Stimulated activated CD8-positive, alpha-beta memory T cell treated with anti-CD3 and anti-CD28 coated beads, Interleukin-15, amount 100 ng/mL, for 1 hour (primary cell): ENCODE data around the gene CD14.
"Not testable (repeated sequence)": the region's sequence is repeated elsewhere in the genome, so short reads cannot be mapped to it uniquely, and the experiment has no call there.

Experiments used
- DNase-seq: peaks from one replicate; pipeline ENCODE4 v3.0.0-alpha.2; 2020; ENCODE audit warnings: low read depth

Gene CD14

GRCh38 chr5:140633021-140633471 lies at the start of gene CD14:
TSS of gene CD14 (minus strand) at chr5:140633175. CDS start at chr5:140633071, 104 bp downstream.
- DNase-seq = no peak

GRCh38 chr5:140678993-140679392 lies 46.0 kb upstream of the CD14 start:
- no peak for DNase-seq

GRCh38 chr5:140677947-140678346 lies 45.0 kb upstream of the CD14 start:
- DNase-seq = no peak

GRCh38 chr5:140674629-140675028 lies 41.7 kb upstream of the CD14 start:
- no peak for DNase-seq

- DNase-seq = no peak
Observed at GRCh38 chr5:140674211-140674610, 41.2 kb upstream of the CD14 start.

- DNase-seq = no peak
Observed at GRCh38 chr5:140673187-140673976, 40.4 kb upstream of the CD14 start, which contains the start of gene DND1. TSS of gene DND1 (minus strand) at chr5:140673576. CDS start at chr5:140673542, 34 bp downstream.

- DNase-seq = no peak
Observed at GRCh38 chr5:140672455-140673186, 39.6 kb upstream of the CD14 start.

- DNase-seq = no peak
Observed at GRCh38 chr5:140671472-140672125, 38.6 kb upstream of the CD14 start.

- DNase-seq = not testable (repeated sequence)
Observed at GRCh38 chr5:140671035-140671434, 38.1 kb upstream of the CD14 start.

GRCh38 chr5:140664359-140665119 lies 31.6 kb upstream of the CD14 start, which contains the start of gene WDR55:
TSS of gene WDR55 (plus strand) at chr5:140664904. CDS start at chr5:140664913, 9 bp downstream.
- DNase-seq = peak; percentile 91

- no peak for DNase-seq
Observed at GRCh38 chr5:140664030-140664358, 31.0 kb upstream of the CD14 start.

- not testable (repeated sequence) for DNase-seq
Observed at GRCh38 chr5:140660371-140660770, 27.4 kb upstream of the CD14 start.

GRCh38 chr5:140658870-140659269 lies 25.9 kb upstream of the CD14 start:
- DNase-seq = no peak

GRCh38 chr5:140647042-140647419 lies 14.1 kb upstream of the CD14 start:
- DNase-seq = no peak

- no peak for DNase-seq
Observed at GRCh38 chr5:140642718-140643117, 9.7 kb upstream of the CD14 start.

- DNase-seq = no peak
Observed at GRCh38 chr5:140641716-140642115, 8.7 kb upstream of the CD14 start.

GRCh38 chr5:140639148-140639981 lies 6.4 kb upstream of the CD14 start, which contains the start of gene TMCO6:
TSS of gene TMCO6 (plus strand) at chr5:140639451. CDS start at chr5:140639528, 77 bp downstream.
- DNase-seq = peak; percentile 95

- DNase-seq = not testable (repeated sequence)
Observed at GRCh38 chr5:140638898-140639147, 5.8 kb upstream of the CD14 start.

GRCh38 chr5:140637371-140638100 lies 4.6 kb upstream of the CD14 start:
- DNase-seq = no peak
